NOMO-1 treated with DMSO at 0.1 percent for 48 hours (cell line): ENCODE data around the gene SRP54.
"Not testable (repeated sequence)": the region's sequence is repeated elsewhere in the genome, so short reads cannot be mapped to it uniquely, and the experiment has no call there.

Experiments
- DNase-seq: peaks from one replicate; lab custom pipeline; 2025; ENCODE audit not compliant: unreplicated experiment; lab: John Stamatoyannopoulos, UW

Gene SRP54

GRCh38 chr14:34983148-34983760 is 462 bp downstream of the SRP54 start:
- DNase-seq: peak; percentile 42

GRCh38 chr14:34983786-34984185 is 994 bp downstream of the SRP54 start:
- DNase-seq: peak; percentile 68

- no peak for DNase-seq
These were observed 2.9 kb downstream of the SRP54 start for GRCh38 chr14:34985740-34986139.

- no peak for DNase-seq
These were observed 4.4 kb downstream of the SRP54 start for GRCh38 chr14:34987180-34987579.

- no peak for DNase-seq
These were observed 7.0 kb downstream of the SRP54 start for GRCh38 chr14:34989762-34990161.

- no peak for DNase-seq
These were observed 10.6 kb downstream of the SRP54 start for GRCh38 chr14:34993426-34993825.

GRCh38 chr14:34994668-34995067 is 11.9 kb downstream of the SRP54 start:
- no peak for DNase-seq

- DNase-seq: no peak
These were observed 15.0 kb downstream of the SRP54 start for GRCh38 chr14:34997762-34998161.

GRCh38 chr14:34999500-34999899 is 16.7 kb downstream of the SRP54 start:
- DNase-seq: no peak

- DNase-seq: no peak
These were observed 18.8 kb downstream of the SRP54 start for GRCh38 chr14:35001621-35002020.

- DNase-seq: no peak
These were observed 22.0 kb downstream of the SRP54 start for GRCh38 chr14:35004839-35005238.

GRCh38 chr14:35016568-35016967 is 33.8 kb downstream of the SRP54 start:
- no peak for DNase-seq

GRCh38 chr14:35020713-35021112 is 37.9 kb downstream of the SRP54 start:
- DNase-seq: no peak

- DNase-seq: no peak
These were observed 45.6 kb downstream of the SRP54 start for GRCh38 chr14:35028435-35028834.

GRCh38 chr14:35032562-35032961 is 49.8 kb downstream of the SRP54 start:
- DNase-seq: no peak

GRCh38 chr14:35034440-35034833 is 51.6 kb downstream of the SRP54 start:
- DNase-seq: no peak

GRCh38 chr14:35034944-35035554 is 52.3 kb downstream of the SRP54 start:
- not testable (repeated sequence) for DNase-seq

- DNase-seq: not testable (repeated sequence)
These were observed 55.5 kb downstream of the SRP54 start for GRCh38 chr14:35038312-35038711.

- DNase-seq: no peak
These were observed 59.8 kb downstream of the SRP54 start for GRCh38 chr14:35042632-35043031.

- no peak for DNase-seq
These were observed 60.3 kb downstream of the SRP54 start for GRCh38 chr14:35043046-35043445.

- peak; percentile 56 for DNase-seq
These were observed 62.4 kb downstream of the SRP54 start for GRCh38 chr14:35044939-35045797.

- DNase-seq: no peak
These were observed 62.9 kb downstream of the SRP54 start for GRCh38 chr14:35045798-35046047.
